Urothelium cell line (cell line): ENCODE data around the gene UGT1A9.
"Not testable (repeated sequence)": the region's sequence is repeated elsewhere in the genome, so short reads cannot be mapped to it uniquely, and the experiment has no call there.

Experiments used
- DNase-seq: peaks from one replicate; pipeline ENCODE4 v3.0.0; 2011; ENCODE audit warnings: low spot score, mixed read lengths
- FAIRE-seq: peaks from 2 replicates; lab custom pipeline; 2011; peaks lifted over from hg19 to GRCh38; lab: Jason Lieb, UNC

UGT1A9 gene

DNA sequence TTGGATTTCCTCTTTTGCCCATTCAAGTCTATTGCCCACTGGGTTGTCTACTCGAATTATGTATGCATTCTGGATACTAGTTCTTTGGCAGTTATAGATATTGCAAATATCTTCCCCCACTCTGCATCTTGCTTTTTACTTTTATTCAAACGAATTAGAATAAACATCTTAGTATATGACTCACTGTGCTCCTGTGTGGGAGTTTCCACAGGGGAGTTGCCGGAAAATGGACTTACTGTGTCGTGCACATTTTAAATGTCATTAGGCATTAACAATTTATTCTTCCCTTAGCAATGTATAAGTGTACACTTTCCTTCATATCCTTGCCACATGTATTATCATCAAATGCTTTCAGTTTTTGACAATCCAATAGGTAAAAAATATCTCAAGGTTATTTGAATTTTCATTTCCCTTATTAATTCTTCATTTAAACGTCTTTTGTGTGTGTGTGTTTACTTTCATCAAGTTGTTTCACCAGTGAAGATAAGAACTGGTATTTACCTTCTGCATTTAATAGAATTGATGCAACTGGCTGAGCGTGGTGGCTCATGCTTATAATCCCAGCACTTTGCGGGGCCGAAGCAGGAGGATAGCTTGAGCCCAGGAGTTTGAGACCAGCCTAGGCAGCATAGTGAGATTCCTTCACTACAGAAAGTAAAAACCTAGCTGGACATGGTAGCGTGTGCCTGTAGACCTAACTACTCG, 36.4 kb downstream of the UGT1A9 start:
- FAIRE-seq = no peak
- DNase-seq = no peak

- no peak for FAIRE-seq
- DNase-seq = no peak
Measured at GRCh38 chr2:233708942-233709341, 37.2 kb downstream of the UGT1A9 start.

- FAIRE-seq = peak; percentile 20
- peak; percentile 75 for DNase-seq
Measured at GRCh38 chr2:233711312-233712008, 39.8 kb downstream of the UGT1A9 start.

DNA sequence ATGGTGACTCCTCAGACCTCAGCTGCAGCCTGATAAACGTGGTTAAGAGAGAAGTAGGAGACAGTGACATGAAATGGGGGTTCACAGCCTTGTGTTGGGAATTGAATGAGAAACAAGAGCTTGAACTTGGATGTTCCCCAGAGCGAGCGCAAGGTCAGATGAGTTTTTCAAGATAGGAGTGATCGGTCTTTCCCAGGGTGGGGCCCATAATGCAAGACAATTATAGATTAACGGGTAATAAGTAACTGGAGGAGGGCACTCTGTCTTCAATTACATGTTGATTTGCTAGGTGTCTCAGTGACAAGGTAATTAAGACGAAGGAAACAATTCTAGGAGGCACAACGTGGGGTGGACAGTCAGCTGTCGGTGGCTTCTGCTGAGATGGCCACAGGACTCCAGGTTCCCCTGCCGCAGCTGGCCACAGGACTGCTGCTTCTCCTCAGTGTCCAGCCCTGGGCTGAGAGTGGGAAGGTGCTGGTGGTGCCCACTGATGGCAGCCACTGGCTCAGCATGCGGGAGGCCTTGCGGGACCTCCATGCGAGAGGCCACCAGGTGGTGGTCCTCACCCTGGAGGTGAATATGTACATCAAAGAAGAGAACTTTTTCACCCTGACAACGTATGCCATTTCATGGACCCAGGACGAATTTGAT, 41.0 kb downstream of the UGT1A9 start, which contains the start of gene UGT1A5:
Gene UGT1A5, plus strand, starts transcription at position 297 of the 651 bp plus-strand sequence. Its CDS starts 85 bp downstream, at position 382.
- no peak for FAIRE-seq
- no peak for DNase-seq

DNA sequence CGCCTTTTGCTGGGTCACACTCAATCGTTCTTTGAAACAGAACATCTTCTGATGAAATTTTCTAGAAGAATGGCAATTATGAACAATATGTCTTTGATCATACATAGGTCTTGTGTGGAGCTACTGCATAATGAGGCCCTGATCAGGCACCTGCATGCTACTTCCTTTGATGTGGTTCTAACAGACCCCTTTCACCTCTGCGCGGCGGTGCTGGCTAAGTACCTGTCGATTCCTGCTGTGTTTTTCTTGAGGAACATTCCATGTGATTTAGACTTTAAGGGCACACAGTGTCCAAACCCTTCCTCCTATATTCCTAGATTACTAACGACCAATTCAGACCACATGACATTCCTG, 41.5 kb downstream of the UGT1A9 start:
- FAIRE-seq (no peak), DNase-seq (no peak)

- FAIRE-seq (no peak), DNase-seq (no peak)
Measured at GRCh38 chr2:233714121-233714520, 42.4 kb downstream of the UGT1A9 start.

DNA sequence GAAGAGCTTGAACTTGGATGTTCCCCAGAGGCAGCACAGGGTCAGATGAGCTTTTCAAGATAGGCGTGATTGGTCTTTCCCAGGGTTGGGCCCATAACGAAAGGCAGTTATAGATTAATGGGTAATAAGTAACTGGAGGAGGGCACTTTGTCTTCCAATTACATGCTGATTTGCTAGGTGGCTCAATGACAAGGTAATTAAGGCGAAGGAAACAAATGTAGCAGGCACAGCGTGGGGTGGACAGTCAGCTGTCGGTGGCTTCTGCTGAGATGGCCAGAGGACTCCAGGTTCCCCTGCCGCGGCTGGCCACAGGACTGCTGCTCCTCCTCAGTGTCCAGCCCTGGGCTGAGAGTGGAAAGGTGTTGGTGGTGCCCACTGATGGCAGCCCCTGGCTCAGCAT, 46.9 kb downstream of the UGT1A9 start, which contains the start of gene UGT1A4:
Gene UGT1A4, plus strand, starts transcription at position 185 of the 400 bp plus-strand sequence. Its CDS starts 85 bp downstream, at position 270.
- no peak for DNase-seq
- no peak for FAIRE-seq

DNA sequence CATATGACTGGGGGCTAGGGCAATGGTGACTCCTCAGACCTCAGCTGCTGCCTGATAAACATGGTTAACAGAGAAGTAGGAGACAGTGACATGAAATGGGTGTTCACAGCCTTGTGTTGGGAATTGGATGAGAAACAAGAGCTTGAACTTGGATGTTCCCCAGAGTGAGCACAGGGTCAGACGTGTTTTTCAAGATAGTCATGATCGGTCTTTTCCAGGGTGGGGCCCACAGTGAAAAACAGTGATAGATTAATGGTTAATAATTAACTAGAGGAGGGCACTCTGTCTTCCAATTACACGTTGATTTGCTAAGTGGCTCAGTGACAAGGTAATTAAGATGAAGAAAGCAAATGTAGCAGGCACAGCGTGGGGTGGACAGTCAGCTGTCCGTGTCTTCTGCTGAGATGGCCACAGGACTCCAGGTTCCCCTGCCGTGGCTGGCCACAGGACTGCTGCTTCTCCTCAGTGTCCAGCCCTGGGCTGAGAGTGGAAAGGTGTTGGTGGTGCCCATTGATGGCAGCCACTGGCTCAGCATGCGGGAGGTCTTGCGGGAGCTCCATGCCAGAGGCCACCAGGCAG, 57.1 kb downstream of the UGT1A9 start, which contains the start of gene UGT1A3:
Gene UGT1A3, plus strand, starts transcription at position 320 of the 579 bp plus-strand sequence. Its CDS starts 85 bp downstream, at position 405.
- DNase-seq = no peak
- FAIRE-seq = no peak

DNA sequence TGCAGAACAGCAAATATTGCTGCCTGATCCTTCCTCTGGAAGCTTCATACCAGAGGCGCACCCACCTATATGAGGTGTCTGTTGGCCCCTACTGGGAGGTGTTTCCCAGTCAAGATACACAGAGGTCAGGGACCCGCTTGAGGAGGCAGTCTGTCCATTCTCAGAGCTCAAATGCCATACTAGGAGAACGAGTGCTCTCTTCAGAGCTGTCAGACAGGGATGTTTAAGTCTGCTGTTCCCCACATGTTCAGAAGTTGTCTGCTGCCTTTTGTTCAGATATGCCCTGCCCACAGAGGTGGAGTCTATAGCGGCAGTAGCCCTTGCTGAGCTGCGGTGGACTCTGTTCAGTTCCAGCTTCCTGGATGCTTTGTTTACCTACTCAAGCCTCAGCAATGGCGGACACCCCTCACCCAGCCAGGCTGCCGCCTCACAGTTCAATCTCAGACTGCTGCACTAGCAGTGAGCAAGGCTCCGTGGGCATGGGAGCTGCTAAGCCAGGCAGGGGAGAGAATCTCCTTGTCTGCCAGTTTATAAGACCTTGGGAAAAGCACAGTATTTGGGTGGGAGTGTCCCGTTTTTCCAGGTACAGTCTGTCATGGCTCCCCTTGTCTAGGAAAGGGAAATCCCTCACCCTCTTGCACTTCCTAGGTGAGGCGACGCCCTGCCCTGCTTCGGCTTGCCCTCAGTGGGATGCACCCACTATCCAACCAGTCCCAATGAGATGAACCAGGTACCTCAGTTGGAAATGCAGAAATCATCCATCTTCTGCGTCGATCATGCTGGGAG, 65.4 kb downstream of the UGT1A9 start:
- not testable (repeated sequence) for FAIRE-seq, DNase-seq

GRCh38 chr2:233740870-233741269, 69.2 kb downstream of the UGT1A9 start:
- DNase-seq (no peak), FAIRE-seq (no peak)

DNA sequence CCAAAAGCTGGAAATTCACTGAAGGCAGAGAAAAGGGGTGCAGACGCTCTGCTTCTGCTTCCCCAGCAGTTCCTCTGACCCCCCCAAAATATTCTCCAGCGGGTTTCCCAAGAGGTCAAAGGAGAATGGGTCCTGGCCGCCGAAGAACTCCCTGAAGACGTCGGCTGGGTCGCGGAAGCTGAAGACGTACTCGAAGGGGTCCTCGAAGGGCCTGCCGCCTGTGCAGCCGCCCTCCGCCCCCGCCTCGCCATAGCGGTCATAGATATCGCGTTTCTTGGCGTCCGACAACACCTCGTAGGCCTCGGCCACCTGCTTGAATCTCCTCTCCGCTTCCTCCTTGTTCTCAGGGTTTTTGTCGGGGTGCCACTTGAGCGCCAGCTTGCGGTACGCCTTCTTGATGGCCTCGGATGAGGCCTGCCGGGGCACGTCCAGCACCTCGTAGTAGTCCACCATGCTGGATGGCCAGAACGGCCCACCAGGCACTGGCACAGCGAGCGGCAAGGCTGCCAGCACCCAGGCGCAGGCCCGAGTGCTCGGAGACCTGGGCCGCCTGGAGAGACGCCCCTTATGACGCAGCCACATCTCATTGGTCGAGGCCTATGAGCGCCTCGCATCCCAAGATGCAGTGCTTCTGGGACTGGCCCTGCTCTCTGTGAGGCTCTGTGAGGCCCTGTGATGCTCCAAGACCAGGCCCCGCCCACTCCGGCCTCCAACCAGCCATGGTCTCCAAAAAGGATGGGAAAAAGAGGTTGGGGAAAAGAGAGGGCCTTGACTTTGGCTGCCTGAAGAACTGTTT, 72.0 kb downstream of the UGT1A9 start:
- FAIRE-seq = no peak
- DNase-seq = no peak

DNA sequence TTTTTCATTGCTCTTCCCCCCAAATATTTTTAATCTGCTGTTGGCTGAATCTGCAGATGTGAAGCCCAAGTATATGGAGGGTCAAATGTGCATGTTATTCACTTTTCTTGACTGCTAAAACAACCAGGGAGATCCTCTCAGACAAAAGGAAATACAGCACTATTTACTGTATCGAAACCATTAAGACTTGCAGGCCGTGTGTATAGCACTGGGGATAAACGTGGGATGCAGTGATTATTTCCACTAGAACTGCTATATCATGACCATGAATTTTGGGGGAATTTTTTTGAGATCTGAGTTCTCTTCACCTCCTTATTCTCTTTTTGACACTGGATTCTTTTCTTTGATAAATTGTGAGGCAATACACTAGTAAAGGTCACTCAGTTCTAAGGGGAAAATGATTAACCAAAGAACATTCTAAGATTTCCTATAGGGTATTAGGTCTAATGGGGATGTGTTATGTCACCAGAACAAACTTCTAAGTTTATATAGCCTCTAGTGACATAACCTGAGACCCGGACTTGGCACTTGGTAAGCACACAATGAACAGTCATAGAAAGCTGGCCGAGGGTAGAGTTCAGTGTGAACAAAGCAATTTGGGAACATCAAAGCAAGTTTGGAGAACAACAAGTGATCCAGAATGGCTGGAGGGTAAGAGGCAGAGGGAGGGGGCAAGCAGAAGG, 73.5 kb downstream of the UGT1A9 start:
- DNase-seq = no peak
- FAIRE-seq = no peak

GRCh38 chr2:233745838-233746237, 74.1 kb downstream of the UGT1A9 start:
- FAIRE-seq, DNase-seq: not testable (repeated sequence)

DNA sequence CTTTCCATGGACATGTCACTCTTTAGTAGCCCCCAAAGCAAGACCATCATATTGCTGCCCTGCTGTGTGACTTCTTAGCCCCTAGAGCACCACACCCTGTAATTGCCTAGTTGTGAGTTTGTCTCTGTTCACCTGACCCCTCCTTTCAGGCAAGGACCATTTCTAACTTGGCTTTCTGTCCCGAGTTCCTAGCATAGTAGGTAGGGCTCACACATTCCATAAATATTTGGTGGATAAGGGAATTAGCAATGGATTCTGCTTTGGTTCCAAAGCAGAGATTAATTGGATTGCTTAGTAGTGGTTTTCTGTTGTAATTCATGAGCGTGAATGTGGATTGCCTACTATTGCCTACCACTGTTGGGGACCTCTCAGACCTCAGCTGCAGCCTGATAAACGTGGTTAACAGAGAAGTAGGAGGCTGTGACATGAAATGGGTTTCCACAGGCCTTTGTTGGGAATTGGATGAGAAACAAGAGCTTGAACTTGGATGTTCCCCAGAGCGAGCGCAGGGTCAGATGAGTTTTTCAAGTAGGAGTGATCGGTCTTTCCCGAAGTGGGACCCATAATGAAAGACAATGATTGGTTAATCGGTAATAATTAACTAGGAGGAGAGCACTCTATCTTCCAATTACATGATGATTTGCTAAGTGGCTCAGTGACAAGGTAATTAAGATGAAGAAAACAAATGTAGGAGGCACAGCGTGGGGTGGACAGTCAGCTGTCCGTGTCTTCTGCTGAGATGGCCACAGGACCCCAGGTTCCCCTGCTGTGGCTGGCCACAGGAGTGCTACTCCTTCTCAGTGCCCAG, 75.0 kb downstream of the UGT1A9 start:
- FAIRE-seq = peak; percentile 86
- DNase-seq = no peak

GRCh38 chr2:233747283-233747544, 75.5 kb downstream of the UGT1A9 start:
- FAIRE-seq (no peak), DNase-seq (no peak)

- DNase-seq, FAIRE-seq: not testable (repeated sequence)
Measured at GRCh38 chr2:233750689-233751088, 79.0 kb downstream of the UGT1A9 start.

GRCh38 chr2:233751212-233752009, 79.7 kb downstream of the UGT1A9 start:
- FAIRE-seq, DNase-seq: not testable (repeated sequence)
